Stomach (tissue), 4 donors: ENCODE data around the gene MISP.

Experiments
- POLR2A ChIP-seq, 4 donors: fragments of 450-650 bp; IDR thresholded peaks; one replicate each; pipeline ENCODE4 v1.6.1; 2016; ENCODE audit warnings: antibody characterized with exemption in 4 of 4, control low read depth in 2 of 4, mild to moderate bottlenecking in 1 of 4, moderate library complexity in 1 of 4
- TF ChIP-seq, protein P1 (sequence below), 7 experiments: fragments of 450-650 bp in 4 of 7; fragments of 200-600 bp in 3 of 7; sonication (generic) in 3 of 7; IDR thresholded peaks; one replicate each; pipeline ENCODE4 v1.5.1; 2016 to 2019; ENCODE audit warnings: antibody characterized with exemption in 7 of 7, control low read depth in 2 of 7, mild to moderate bottlenecking in 1 of 7

- TF ChIP-seq, protein P1, sequence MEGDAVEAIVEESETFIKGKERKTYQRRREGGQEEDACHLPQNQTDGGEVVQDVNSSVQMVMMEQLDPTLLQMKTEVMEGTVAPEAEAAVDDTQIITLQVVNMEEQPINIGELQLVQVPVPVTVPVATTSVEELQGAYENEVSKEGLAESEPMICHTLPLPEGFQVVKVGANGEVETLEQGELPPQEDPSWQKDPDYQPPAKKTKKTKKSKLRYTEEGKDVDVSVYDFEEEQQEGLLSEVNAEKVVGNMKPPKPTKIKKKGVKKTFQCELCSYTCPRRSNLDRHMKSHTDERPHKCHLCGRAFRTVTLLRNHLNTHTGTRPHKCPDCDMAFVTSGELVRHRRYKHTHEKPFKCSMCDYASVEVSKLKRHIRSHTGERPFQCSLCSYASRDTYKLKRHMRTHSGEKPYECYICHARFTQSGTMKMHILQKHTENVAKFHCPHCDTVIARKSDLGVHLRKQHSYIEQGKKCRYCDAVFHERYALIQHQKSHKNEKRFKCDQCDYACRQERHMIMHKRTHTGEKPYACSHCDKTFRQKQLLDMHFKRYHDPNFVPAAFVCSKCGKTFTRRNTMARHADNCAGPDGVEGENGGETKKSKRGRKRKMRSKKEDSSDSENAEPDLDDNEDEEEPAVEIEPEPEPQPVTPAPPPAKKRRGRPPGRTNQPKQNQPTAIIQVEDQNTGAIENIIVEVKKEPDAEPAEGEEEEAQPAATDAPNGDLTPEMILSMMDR (IDR thresholded peaks at IDR 0.05) = no peak
- no peak for TF ChIP-seq POLR2A (IDR thresholded peaks at IDR 0.05)
These were observed 27.2 kb upstream of the MISP start for GRCh38 chr19:723714-724113.
